ENCODE measurements around the gene CD164L2.

The CD164L2 gene

DNA sequence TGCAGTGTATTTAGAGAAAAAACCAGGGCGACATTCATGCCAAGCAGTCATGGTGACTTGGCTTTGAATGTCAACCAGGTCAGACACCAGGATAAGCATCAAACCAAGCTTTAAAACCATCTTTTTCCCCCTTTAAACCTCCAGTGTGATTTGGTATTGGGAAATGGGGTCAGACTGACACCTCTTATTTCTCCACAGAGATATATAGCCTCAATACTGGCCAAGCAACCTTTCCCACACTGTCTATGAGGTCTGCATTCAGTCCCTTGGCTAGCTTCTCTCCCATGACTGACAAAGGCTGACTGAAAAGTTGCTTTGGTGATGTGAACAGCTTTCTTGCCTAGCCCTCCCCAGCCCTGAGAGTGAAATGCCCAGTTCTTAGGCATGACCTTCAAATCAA, 31.0 kb upstream of the CD164L2 start:
- Histone ChIP-seq H3K9me2 (replicated peaks; ENCODE audit: low read depth, low read length) (no peaks in the 10 kb centered on the region), H3K79me2 (ENCODE audit: insufficient read depth, low read length) (peaks cover 7% of the 10 kb centered on the region; the same call in 1 of the 2 replicates), H3K27me3 (ENCODE audit: insufficient read depth, low read length, poor library complexity, severe bottlenecking) (no peaks in the 10 kb centered on the region), H2AFZ (ENCODE audit: low read length) (no peak overlapping the region), H3K36me3 (ENCODE audit: insufficient read depth, low read length) (peaks cover 95% of the 10 kb centered on the region), H3K4me2 (ENCODE audit: low read depth, low read length, poor library complexity, severe bottlenecking) (no peak overlapping the region), H3K9me3 (ENCODE audit: insufficient read depth, low read depth, low read length) (no peaks in the 10 kb centered on the region), H3K9ac (ENCODE audit: low read depth, low read length, poor library complexity, severe bottlenecking) (no peak overlapping the region), H3F3A (ENCODE audit: low read depth) (no peaks in the 10 kb centered on the region), H3K4me3 (ENCODE audit: low read length, poor library complexity, severe bottlenecking) (no peak overlapping the region), H3K4me1 (ENCODE audit: insufficient read depth, low read length, poor library complexity, severe bottlenecking) (peaks cover 12% of the 10 kb centered on the region), H4K20me1 (ENCODE audit: insufficient read depth, low read length, poor library complexity, severe bottlenecking) (no peaks in the 10 kb centered on the region)
- TF ChIP-seq, protein P1, sequence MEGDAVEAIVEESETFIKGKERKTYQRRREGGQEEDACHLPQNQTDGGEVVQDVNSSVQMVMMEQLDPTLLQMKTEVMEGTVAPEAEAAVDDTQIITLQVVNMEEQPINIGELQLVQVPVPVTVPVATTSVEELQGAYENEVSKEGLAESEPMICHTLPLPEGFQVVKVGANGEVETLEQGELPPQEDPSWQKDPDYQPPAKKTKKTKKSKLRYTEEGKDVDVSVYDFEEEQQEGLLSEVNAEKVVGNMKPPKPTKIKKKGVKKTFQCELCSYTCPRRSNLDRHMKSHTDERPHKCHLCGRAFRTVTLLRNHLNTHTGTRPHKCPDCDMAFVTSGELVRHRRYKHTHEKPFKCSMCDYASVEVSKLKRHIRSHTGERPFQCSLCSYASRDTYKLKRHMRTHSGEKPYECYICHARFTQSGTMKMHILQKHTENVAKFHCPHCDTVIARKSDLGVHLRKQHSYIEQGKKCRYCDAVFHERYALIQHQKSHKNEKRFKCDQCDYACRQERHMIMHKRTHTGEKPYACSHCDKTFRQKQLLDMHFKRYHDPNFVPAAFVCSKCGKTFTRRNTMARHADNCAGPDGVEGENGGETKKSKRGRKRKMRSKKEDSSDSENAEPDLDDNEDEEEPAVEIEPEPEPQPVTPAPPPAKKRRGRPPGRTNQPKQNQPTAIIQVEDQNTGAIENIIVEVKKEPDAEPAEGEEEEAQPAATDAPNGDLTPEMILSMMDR (conservative IDR thresholded peaks at IDR 0.05; ENCODE audit: low read length) = no peak
- no peak for TF ChIP-seq EZH2phosphoT487 (IDR thresholded peaks at IDR 0.05; ENCODE audit: borderline replicate concordance)

DNA sequence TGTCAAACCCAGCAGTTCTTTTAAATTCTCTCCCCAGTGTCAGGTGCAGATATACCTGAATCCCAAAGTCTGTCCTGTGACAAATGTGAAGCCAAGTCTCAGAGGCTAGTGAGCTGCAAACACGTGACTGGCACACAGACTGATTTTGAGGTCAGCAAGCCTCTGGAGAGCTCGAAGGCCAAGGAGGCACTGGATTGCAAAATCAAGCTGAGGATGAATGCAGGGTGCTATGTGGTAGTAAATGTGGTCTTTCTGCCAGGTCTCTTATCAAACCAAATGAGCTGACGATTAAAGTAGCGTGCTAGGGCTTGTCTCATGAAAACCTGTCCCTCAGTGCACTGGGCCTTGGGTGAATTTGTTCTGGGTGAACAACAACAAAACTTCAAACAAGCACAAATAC, 29.9 kb upstream of the CD164L2 start:
- H3K79me2 ChIP-seq (ENCODE audit: insufficient read depth, low read length) = no peaks in the 10 kb centered on the region
- no peak for TF ChIP-seq EZH2phosphoT487 (IDR thresholded peaks at IDR 0.05; ENCODE audit: borderline replicate concordance)
- TF ChIP-seq, protein P1 (conservative IDR thresholded peaks at IDR 0.05; ENCODE audit: low read length) = no peak
- H3K36me3 ChIP-seq (ENCODE audit: insufficient read depth, low read length) = peaks cover 94% of the 10 kb centered on the region

DNA sequence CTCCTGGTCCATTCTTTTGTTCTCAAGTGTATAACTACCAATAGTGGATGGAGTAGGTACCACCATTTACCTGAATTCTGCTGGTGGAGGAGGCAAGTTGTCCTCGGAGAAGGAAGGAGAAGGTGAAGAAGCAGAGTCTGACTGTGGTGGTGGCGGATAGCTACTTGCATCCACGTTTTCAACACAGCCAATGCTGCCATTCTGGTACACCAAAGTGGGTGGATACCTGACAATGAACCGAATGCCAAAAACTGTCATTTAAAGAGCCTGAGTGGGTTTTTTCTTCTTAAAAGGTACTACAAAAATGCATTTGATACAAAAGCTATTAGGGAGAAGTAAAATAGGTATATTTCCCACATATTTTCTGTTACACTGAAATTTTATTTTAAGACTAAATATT, 29.4 kb upstream of the CD164L2 start:
- Histone ChIP-seq H4K20me1 (ENCODE audit: insufficient read depth, low read length, poor library complexity, severe bottlenecking) (no peaks in the 10 kb centered on the region), H2AFZ (ENCODE audit: low read length) (no peak overlapping the region), H3F3A (ENCODE audit: low read depth) (no peaks in the 10 kb centered on the region), H3K4me2 (ENCODE audit: low read depth, low read length, poor library complexity, severe bottlenecking) (no peak overlapping the region), H3K4me3 (ENCODE audit: low read length, poor library complexity, severe bottlenecking) (no peak overlapping the region), H3K27me3 (ENCODE audit: insufficient read depth, low read length, poor library complexity, severe bottlenecking) (no peaks in the 10 kb centered on the region), H3K4me1 (ENCODE audit: insufficient read depth, low read length, poor library complexity, severe bottlenecking) (peaks cover 12% of the 10 kb centered on the region), H3K9me3 (ENCODE audit: insufficient read depth, low read depth, low read length) (no peaks in the 10 kb centered on the region), H3K79me2 (ENCODE audit: insufficient read depth, low read length) (no peaks in the 10 kb centered on the region), H3K36me3 (ENCODE audit: insufficient read depth, low read length) (peaks cover 94% of the 10 kb centered on the region), H3K9ac (ENCODE audit: low read depth, low read length, poor library complexity, severe bottlenecking) (no peak overlapping the region), H3K9me2 (replicated peaks; ENCODE audit: low read depth, low read length) (no peaks in the 10 kb centered on the region)
- TF ChIP-seq, protein P1 (conservative IDR thresholded peaks at IDR 0.05; ENCODE audit: low read length) = no peak
- TF ChIP-seq EZH2phosphoT487 (IDR thresholded peaks at IDR 0.05; ENCODE audit: borderline replicate concordance) = no peak

More for the DNA sequence above, 29.9 kb upstream of the CD164L2 start:
- no peak overlapping the region for H2AFZ ChIP-seq (ENCODE audit: low read length)
- no peak overlapping the region for H3K4me2 ChIP-seq (ENCODE audit: low read depth, low read length, poor library complexity, severe bottlenecking)
- no peaks in the 10 kb centered on the region for H4K20me1 ChIP-seq (ENCODE audit: insufficient read depth, low read length, poor library complexity, severe bottlenecking)
- no peaks in the 10 kb centered on the region for H3F3A ChIP-seq (ENCODE audit: low read depth)
- H3K9me2 ChIP-seq (replicated peaks; ENCODE audit: low read depth, low read length) = no peaks in the 10 kb centered on the region
- no peaks in the 10 kb centered on the region for H3K9me3 ChIP-seq (ENCODE audit: insufficient read depth, low read depth, low read length)
- peaks cover 12% of the 10 kb centered on the region for H3K4me1 ChIP-seq (ENCODE audit: insufficient read depth, low read length, poor library complexity, severe bottlenecking)
- no peak overlapping the region for H3K4me3 ChIP-seq (ENCODE audit: low read length, poor library complexity, severe bottlenecking)
- no peaks in the 10 kb centered on the region for H3K27me3 ChIP-seq (ENCODE audit: insufficient read depth, low read length, poor library complexity, severe bottlenecking)
- H3K9ac ChIP-seq (ENCODE audit: low read depth, low read length, poor library complexity, severe bottlenecking) = no peak overlapping the region

Data from Loucy (cell line).